GM21723 (cell line): ENCODE measurements around the gene DPY19L2.
"Not testable (repeated sequence)": the region's sequence is repeated elsewhere in the genome, so short reads cannot be mapped to it uniquely, and the experiment has no call there.

Experiments
- ATAC-seq: cut with Tn5 transposase; IDR thresholded peaks from one replicate; pipeline ENCODE4 v1.9.1; 2021; ENCODE audit warnings: mild to moderate bottlenecking, moderate library complexity; ENCODE audit not compliant: unreplicated experiment

DPY19L2 gene

DNA sequence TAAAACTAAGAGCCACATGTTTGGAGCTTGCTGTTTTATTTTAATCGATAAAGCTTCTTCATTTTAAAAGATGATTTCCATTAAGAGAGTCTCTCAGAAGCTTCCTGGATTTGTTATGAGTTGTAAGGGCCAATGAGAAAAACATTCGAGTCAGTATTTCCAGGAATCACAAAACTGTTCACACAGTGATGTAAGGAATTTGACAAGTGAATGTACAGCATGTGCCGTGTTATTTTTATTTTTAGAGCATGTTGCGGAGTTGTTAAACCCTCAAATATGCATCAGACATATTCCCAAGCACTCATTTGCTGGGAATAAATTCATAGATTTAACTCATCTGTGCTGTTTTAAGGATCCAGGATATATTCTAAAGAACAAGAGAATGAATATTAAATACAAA is 129.6 kb downstream of the DPY19L2 start:
- ATAC-seq = not testable (repeated sequence)

DNA sequence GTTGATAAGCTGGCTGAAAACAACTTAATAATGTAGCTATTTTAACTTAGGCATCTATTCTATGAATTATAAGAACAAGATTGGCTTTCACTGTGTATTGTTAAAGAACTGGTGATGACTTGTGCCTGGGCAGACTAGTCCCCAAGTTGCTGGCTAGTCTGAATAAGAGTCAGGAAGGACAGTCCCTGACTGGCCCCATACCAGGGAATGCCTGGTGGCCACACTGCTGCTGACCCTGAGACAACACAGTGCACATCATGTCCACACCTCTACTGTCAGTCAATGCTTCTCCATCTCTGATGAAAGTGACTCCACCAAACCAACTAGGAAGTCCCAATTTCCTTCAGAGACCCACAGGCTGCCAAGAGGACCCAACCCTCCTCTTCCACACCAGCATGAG is 130.5 kb downstream of the DPY19L2 start:
- not testable (repeated sequence) for ATAC-seq

DNA sequence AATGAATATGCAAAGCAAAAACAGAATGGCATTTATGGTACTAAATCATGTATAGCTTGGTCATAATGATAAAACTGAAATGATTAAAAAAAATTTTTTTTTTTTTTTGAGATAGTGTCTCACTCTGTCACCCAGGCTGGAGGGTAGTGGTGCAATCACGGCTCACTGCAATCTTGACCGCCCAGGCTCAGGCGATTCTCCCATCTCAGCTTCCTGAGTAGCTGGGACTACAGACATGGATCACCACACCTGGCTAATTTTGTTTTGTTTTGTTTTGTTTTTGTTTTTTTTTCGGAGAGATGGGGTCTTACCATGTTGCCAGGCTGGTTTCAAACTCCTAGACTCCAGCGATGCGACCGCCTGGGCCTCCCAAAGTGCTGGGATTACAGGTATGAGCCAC is 138.7 kb downstream of the DPY19L2 start:
- ATAC-seq = not testable (repeated sequence)

DNA sequence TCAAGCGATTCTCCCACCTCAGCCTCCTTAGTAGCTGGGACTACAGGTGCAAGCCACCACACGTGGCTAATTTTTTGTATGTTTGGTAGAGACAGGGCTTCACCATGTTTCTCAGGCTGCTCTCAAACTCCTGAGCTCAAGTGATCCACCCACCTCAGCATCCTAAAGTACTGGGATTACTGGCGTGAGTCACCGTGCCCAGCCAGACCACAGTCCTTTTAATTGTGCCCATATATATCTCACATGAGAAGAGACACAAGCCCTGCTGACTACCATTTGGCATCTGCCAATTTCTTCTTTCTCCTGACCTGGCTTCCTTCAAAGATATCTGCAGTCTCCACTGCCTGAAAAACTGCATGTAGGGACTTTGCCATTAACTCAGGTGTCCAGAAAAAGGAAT is 142.5 kb downstream of the DPY19L2 start:
- ATAC-seq = no peak

DNA sequence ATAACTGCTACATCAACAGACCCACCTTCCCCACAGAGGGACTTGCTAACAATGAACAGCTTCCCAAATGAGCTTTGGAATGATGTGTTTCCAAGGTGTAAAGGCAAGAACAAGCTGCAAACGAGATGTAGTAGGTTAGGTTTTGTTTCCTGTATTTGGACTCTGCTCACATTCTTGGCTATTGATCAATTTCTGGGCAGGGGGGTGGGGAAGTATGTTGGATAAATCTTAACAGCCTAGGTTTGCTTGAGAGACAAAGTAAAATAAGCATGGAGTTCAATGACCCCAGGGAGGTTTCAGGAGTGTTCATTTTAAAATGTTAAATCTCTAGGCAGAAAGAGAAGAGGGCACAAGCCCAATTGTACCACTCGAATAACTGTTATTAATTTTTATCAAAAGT is 146.6 kb downstream of the DPY19L2 start:
- ATAC-seq = no peak
